ENCODE measurements around the gene SERPINA12.

GRCh38 chr14:94483071-94483451 is 26.2 kb downstream of the SERPINA12 start:
- TF ChIP-seq JUND (IDR thresholded peaks at IDR 0.05) (no peak), CTCF (IDR thresholded peaks at IDR 0.05; ENCODE audit: low read depth, low read length, missing input control) (no peak), TAF1 (conservative IDR thresholded peaks at IDR 0.05) (no peak), MAX (IDR thresholded peaks at IDR 0.05) (no peak), SP1 (IDR thresholded peaks at IDR 0.05) (no peak), ATF3 (IDR thresholded peaks at IDR 0.05) (no peak), ZBTB33 (IDR thresholded peaks at IDR 0.05) (no peak), NR2F2 (IDR thresholded peaks at IDR 0.05) (no peak), REST (IDR thresholded peaks at IDR 0.05) (no peak), YY1 (IDR thresholded peaks at IDR 0.05) (no peak), EGR1 (IDR thresholded peaks at IDR 0.05; ENCODE audit: low read depth in 2 of 2) (no peak), HNF4G (IDR thresholded peaks at IDR 0.05) (no peak), GABPA (IDR thresholded peaks at IDR 0.05 in 1 of 2, conservative IDR thresholded peaks at IDR 0.05 in 1 of 2) (no peak), RAD21 (IDR thresholded peaks at IDR 0.05) (no peak)
